Stimulated activated memory B cell treated with anti-CD40 and anti-IgM and Interleukin-4, amounts not matched to agents 10 μg/mL and 1 μg/mL and 100 μg/mL, for 72 hours (primary cell): Measurements from ENCODE around the gene KCNK1.
"Not testable (repeated sequence)": the region's sequence is repeated elsewhere in the genome, so short reads cannot be mapped to it uniquely, and the experiment has no call there.

Experiments used
- ATAC-seq: fragments of 150-1000 bp; cut with Tn5 transposase; 2 replicates; pipeline ENCODE4 v1.10.0; 2021
- H3K27ac Mint-ChIP-seq: one replicate; pipeline ENCODE4 v1.8.0; 2022; ENCODE audit warnings: mild to moderate bottlenecking, mixed read lengths
- H3K27me3 Mint-ChIP-seq: one replicate; pipeline ENCODE4 v1.8.0; 2022; ENCODE audit warnings: mixed read lengths
- H3K36me3 Mint-ChIP-seq: one replicate; pipeline ENCODE4 v1.8.0; 2022; ENCODE audit warnings: mixed read lengths
- H3K4me1 Mint-ChIP-seq: one replicate; pipeline ENCODE4 v1.8.0; 2022; ENCODE audit warnings: mixed read lengths
- H3K4me3 Mint-ChIP-seq: one replicate; pipeline ENCODE4 v1.8.0; 2022; ENCODE audit warnings: mild to moderate bottlenecking, moderate library complexity, mixed read lengths
- H3K9me3 Mint-ChIP-seq: one replicate; pipeline ENCODE4 v1.8.0; 2022; ENCODE audit warnings: mixed read lengths

The KCNK1 gene

GRCh38 chr1:233619414-233619813 is 5.5 kb downstream of the KCNK1 start:
- not testable (repeated sequence) for H3K4me1 Mint-ChIP-seq, H3K27ac Mint-ChIP-seq, ATAC-seq, H3K4me3 Mint-ChIP-seq, H3K9me3 Mint-ChIP-seq, H3K36me3 Mint-ChIP-seq
- peaks cover 49% of the 10 kb centered on the region for H3K27me3 Mint-ChIP-seq

- H3K4me1 Mint-ChIP-seq = peaks cover 2% of the 10 kb centered on the region
- H3K4me3 Mint-ChIP-seq = no peak overlapping the region
- H3K36me3 Mint-ChIP-seq = no peaks in the 10 kb centered on the region
- no peak overlapping the region for H3K27ac Mint-ChIP-seq
- no peaks in the 10 kb centered on the region for H3K9me3 Mint-ChIP-seq
- ATAC-seq = no peak
- peaks cover 42% of the 10 kb centered on the region for H3K27me3 Mint-ChIP-seq
Measured at GRCh38 chr1:233620065-233620464, 6.2 kb downstream of the KCNK1 start.

- H3K4me3 Mint-ChIP-seq = no peak overlapping the region
- no peak overlapping the region for H3K27ac Mint-ChIP-seq
- ATAC-seq = no peak
- H3K9me3 Mint-ChIP-seq = no peaks in the 10 kb centered on the region
- no peaks in the 10 kb centered on the region for H3K4me1 Mint-ChIP-seq
- H3K36me3 Mint-ChIP-seq = no peaks in the 10 kb centered on the region
- H3K27me3 Mint-ChIP-seq = peaks cover 23% of the 10 kb centered on the region
Measured at GRCh38 chr1:233621923-233622322, 8.0 kb downstream of the KCNK1 start.

GRCh38 chr1:233624289-233624688 is 10.4 kb downstream of the KCNK1 start:
- no peaks in the 10 kb centered on the region for H3K36me3 Mint-ChIP-seq

GRCh38 chr1:233625087-233625486 is 11.2 kb downstream of the KCNK1 start:
- Mint-ChIP-seq H3K27ac (no peak overlapping the region), H3K36me3 (no peaks in the 10 kb centered on the region), H3K9me3 (no peaks in the 10 kb centered on the region), H3K27me3 (peaks cover 11% of the 10 kb centered on the region), H3K4me3 (no peak overlapping the region), H3K4me1 (no peaks in the 10 kb centered on the region)
- ATAC-seq = no peak

More at GRCh38 chr1:233624289-233624688, 10.4 kb downstream of the KCNK1 start:
- peaks cover 11% of the 10 kb centered on the region for H3K27me3 Mint-ChIP-seq
- ATAC-seq = no peak
- no peak overlapping the region for H3K4me3 Mint-ChIP-seq
- no peaks in the 10 kb centered on the region for H3K4me1 Mint-ChIP-seq
- H3K27ac Mint-ChIP-seq = no peak overlapping the region
- H3K9me3 Mint-ChIP-seq = no peaks in the 10 kb centered on the region

GRCh38 chr1:233625510-233625981 is 11.6 kb downstream of the KCNK1 start:
- ATAC-seq = no peak
- no peaks in the 10 kb centered on the region for H3K36me3 Mint-ChIP-seq

GRCh38 chr1:233627376-233627775 is 13.5 kb downstream of the KCNK1 start:
- Mint-ChIP-seq H3K9me3 (no peaks in the 10 kb centered on the region), H3K27ac (no peak overlapping the region), H3K4me1 (no peaks in the 10 kb centered on the region), H3K27me3 (peaks cover 7% of the 10 kb centered on the region), H3K4me3 (no peak overlapping the region), H3K36me3 (no peaks in the 10 kb centered on the region)
- ATAC-seq = no peak

More at GRCh38 chr1:233625510-233625981, 11.6 kb downstream of the KCNK1 start:
- H3K4me3 Mint-ChIP-seq = no peak overlapping the region
- no peak overlapping the region for H3K27ac Mint-ChIP-seq
- peaks cover 11% of the 10 kb centered on the region for H3K27me3 Mint-ChIP-seq
- no peaks in the 10 kb centered on the region for H3K4me1 Mint-ChIP-seq
- H3K9me3 Mint-ChIP-seq = no peaks in the 10 kb centered on the region

GRCh38 chr1:233627823-233628222 is 13.9 kb downstream of the KCNK1 start:
- no peak overlapping the region for H3K4me3 Mint-ChIP-seq
- H3K27me3 Mint-ChIP-seq = peaks cover 2% of the 10 kb centered on the region
- H3K36me3 Mint-ChIP-seq = no peaks in the 10 kb centered on the region
- no peak overlapping the region for H3K27ac Mint-ChIP-seq
- no peak for ATAC-seq
- no peaks in the 10 kb centered on the region for H3K4me1 Mint-ChIP-seq
- H3K9me3 Mint-ChIP-seq = no peaks in the 10 kb centered on the region

GRCh38 chr1:233629305-233629935 is 15.5 kb downstream of the KCNK1 start:
- Mint-ChIP-seq H3K4me3 (no peak overlapping the region), H3K36me3 (no peaks in the 10 kb centered on the region), H3K27ac (no peak overlapping the region), H3K27me3 (no peaks in the 10 kb centered on the region), H3K9me3 (no peaks in the 10 kb centered on the region), H3K4me1 (no peaks in the 10 kb centered on the region)
- ATAC-seq = no peak

GRCh38 chr1:233631810-233632405 is 18.0 kb downstream of the KCNK1 start:
- Mint-ChIP-seq H3K4me1 (no peaks in the 10 kb centered on the region), H3K27me3 (peaks cover 12% of the 10 kb centered on the region), H3K9me3 (peaks cover 7% of the 10 kb centered on the region), H3K36me3 (no peaks in the 10 kb centered on the region), H3K27ac (no peak overlapping the region), H3K4me3 (no peak overlapping the region)
- ATAC-seq = no peak

GRCh38 chr1:233632436-233632835 is 18.5 kb downstream of the KCNK1 start:
- Mint-ChIP-seq H3K27ac (no peak overlapping the region), H3K4me3 (no peak overlapping the region), H3K27me3 (peaks cover 12% of the 10 kb centered on the region), H3K9me3 (peaks cover 7% of the 10 kb centered on the region), H3K4me1 (no peaks in the 10 kb centered on the region), H3K36me3 (no peaks in the 10 kb centered on the region)
- no peak for ATAC-seq

GRCh38 chr1:233635765-233636502 is 22.0 kb downstream of the KCNK1 start:
- Mint-ChIP-seq H3K36me3 (no peaks in the 10 kb centered on the region), H3K27ac (no peak overlapping the region), H3K9me3 (peaks cover 7% of the 10 kb centered on the region), H3K27me3 (peaks cover 12% of the 10 kb centered on the region), H3K4me3 (no peak overlapping the region), H3K4me1 (no peaks in the 10 kb centered on the region)
- no peak for ATAC-seq

GRCh38 chr1:233636503-233636877 is 22.6 kb downstream of the KCNK1 start:
- H3K4me3 Mint-ChIP-seq = no peak overlapping the region
- no peak overlapping the region for H3K27ac Mint-ChIP-seq
- H3K27me3 Mint-ChIP-seq = peaks cover 12% of the 10 kb centered on the region
- no peaks in the 10 kb centered on the region for H3K36me3 Mint-ChIP-seq
- no peak for ATAC-seq
- no peaks in the 10 kb centered on the region for H3K4me1 Mint-ChIP-seq
- peaks cover 7% of the 10 kb centered on the region for H3K9me3 Mint-ChIP-seq

- ATAC-seq = no peak
- peaks cover 12% of the 10 kb centered on the region for H3K27me3 Mint-ChIP-seq
- H3K9me3 Mint-ChIP-seq = peaks cover 7% of the 10 kb centered on the region
- no peak overlapping the region for H3K4me3 Mint-ChIP-seq
- no peaks in the 10 kb centered on the region for H3K4me1 Mint-ChIP-seq
- H3K27ac Mint-ChIP-seq = no peak overlapping the region
- H3K36me3 Mint-ChIP-seq = no peaks in the 10 kb centered on the region
Measured at GRCh38 chr1:233638513-233638912, 24.6 kb downstream of the KCNK1 start.

- no peaks in the 10 kb centered on the region for H3K36me3 Mint-ChIP-seq
- H3K9me3 Mint-ChIP-seq = peaks cover 7% of the 10 kb centered on the region
- H3K4me3 Mint-ChIP-seq = no peak overlapping the region
- H3K27me3 Mint-ChIP-seq = peaks cover 12% of the 10 kb centered on the region
- no peaks in the 10 kb centered on the region for H3K4me1 Mint-ChIP-seq
- no peak overlapping the region for H3K27ac Mint-ChIP-seq
- no peak for ATAC-seq
Measured at GRCh38 chr1:233639611-233640010, 25.7 kb downstream of the KCNK1 start.

- H3K4me1 Mint-ChIP-seq = no peaks in the 10 kb centered on the region
- peaks cover 12% of the 10 kb centered on the region for H3K27me3 Mint-ChIP-seq
- peaks cover 7% of the 10 kb centered on the region for H3K9me3 Mint-ChIP-seq
- no peak overlapping the region for H3K4me3 Mint-ChIP-seq
- no peak for ATAC-seq
- H3K36me3 Mint-ChIP-seq = no peaks in the 10 kb centered on the region
- no peak overlapping the region for H3K27ac Mint-ChIP-seq
Measured at GRCh38 chr1:233640179-233640578, 26.3 kb downstream of the KCNK1 start.
